IMR-90 (cell line): ENCODE results near the gene PLD5. TPM values are rescaled to one million over a fixed set of nuclear protein-coding genes. Genes with fewer than 3 reads are reported as not detected.

ENCODE experiments used
- ATAC-seq: fragments of 200-7000 bp; cut with Tn5 transposase; 2 replicates; pipeline ENCODE4 v1.9.1; 2020; ENCODE audit warnings: low read depth, mild to moderate bottlenecking, moderate library complexity
- BruUV-seq: library from RNA; stranded (reverse); fragments of 400-500 nt; replicated peaks from 2 replicates; lab custom pipeline; 2021; lab: Mats Ljungman, UMichigan
- CTCF ChIA-PET: fragments of 300-600 bp; formaldehyde crosslinking; extraction: SDS; loops from one replicate; lab custom pipeline; 2021; ENCODE audit warnings: antibody characterized with exemption; lab: Yijun Ruan, JAX
- POLR2A ChIA-PET: fragments of 300-600 bp; sonication (Branson Sonifier 250); formaldehyde crosslinking; loops from one replicate; lab custom pipeline; 2022; ENCODE audit warnings: antibody characterized with exemption; ENCODE audit not compliant: unreplicated experiment; lab: Charles Lee
- DNase-seq: peaks from one replicate; pipeline ENCODE4 v3.0.0; 2013
- H2AFZ ChIP-seq: replicated peaks from 2 replicates; pipeline ENCODE3; 2013; ENCODE audit warnings: low read length, mild to moderate bottlenecking; ENCODE audit not compliant: poor library complexity
- H2AK5ac ChIP-seq: 2 replicates; pipeline ENCODE4 v1.6.1; 2013; ENCODE audit warnings: low read depth, low read length, inconsistent platforms
- H2AK9ac ChIP-seq: replicated peaks from 2 replicates; pipeline ENCODE3; 2013; ENCODE audit warnings: mild to moderate bottlenecking, low read depth, low read length, moderate library complexity; ENCODE audit not compliant: poor library complexity
- H2BK120ac ChIP-seq: 2 replicates; pipeline ENCODE4 v1.6.1; 2013; ENCODE audit warnings: low read depth, low read length, inconsistent platforms
- H2BK15ac ChIP-seq: 3 replicates; pipeline ENCODE4 v1.6.1; 2013; ENCODE audit warnings: low read depth, low read length, inconsistent platforms
- H2BK20ac ChIP-seq: 2 replicates; pipeline ENCODE4 v1.6.1; 2013; ENCODE audit warnings: low read depth, mild to moderate bottlenecking, inconsistent platforms, low read length, moderate library complexity
- H2BK5ac ChIP-seq: 2 replicates; pipeline ENCODE4 v1.6.1; 2013; ENCODE audit warnings: mild to moderate bottlenecking, low read depth, low read length, inconsistent platforms; ENCODE audit not compliant: poor library complexity, severe bottlenecking
- H3K14ac ChIP-seq: replicated peaks from 2 replicates; pipeline ENCODE4 v1.6.1; 2013; ENCODE audit warnings: low read depth, low read length, inconsistent platforms
- H3K18ac ChIP-seq: 2 replicates; pipeline ENCODE4 v1.6.1; 2013; ENCODE audit warnings: low read depth, low read length, control low read depth
- H3K23ac ChIP-seq: 2 replicates; pipeline ENCODE4 v1.6.1; 2013; ENCODE audit warnings: low read depth, low read length, inconsistent platforms
- H3K27ac ChIP-seq: 2 replicates; pipeline ENCODE4 v1.5.1; 2013; ENCODE audit warnings: mild to moderate bottlenecking, control low read depth, low read length; ENCODE audit not compliant: insufficient read depth
- H3K27me3 ChIP-seq: 2 replicates; pipeline ENCODE4 v1.6.1; 2013; ENCODE audit warnings: low read length; ENCODE audit not compliant: control insufficient read depth, insufficient read depth
- H3K36me3 ChIP-seq: 2 replicates; pipeline ENCODE4 v1.6.1; 2013; ENCODE audit warnings: low read length, mixed read lengths; ENCODE audit not compliant: control insufficient read depth, insufficient read depth
- H3K4ac ChIP-seq: 2 replicates; pipeline ENCODE4 v1.6.1; 2013; ENCODE audit warnings: low read depth, low read length, inconsistent platforms
- H3K4me1 ChIP-seq: 2 replicates; pipeline ENCODE4 v1.6.1; 2013; ENCODE audit warnings: low read length, mixed read lengths; ENCODE audit not compliant: control insufficient read depth, insufficient read depth
- H3K4me2 ChIP-seq: 2 replicates; pipeline ENCODE4 v1.6.1; 2013; ENCODE audit warnings: low read depth, mild to moderate bottlenecking, control low read depth, low read length, moderate library complexity
- H3K4me3 ChIP-seq: 2 replicates; pipeline ENCODE4 v1.5.1; 2013; ENCODE audit warnings: low read depth, mild to moderate bottlenecking, control low read depth, low read length, moderate library complexity; ENCODE audit not compliant: insufficient read depth
- H3K56ac ChIP-seq: 2 replicates; pipeline ENCODE4 v1.6.1; 2013; ENCODE audit warnings: low read length, inconsistent platforms; ENCODE audit not compliant: insufficient read depth; ENCODE audit errors: extremely low read depth
- H3K79me1 ChIP-seq, 2 experiments: 2 replicates each; pipeline ENCODE4 v1.6.1; 2013; ENCODE audit warnings: low read length in 2 of 2, inconsistent platforms in 1 of 2, low read depth in 1 of 2
- H3K9ac ChIP-seq: 2 replicates; pipeline ENCODE4 v1.6.1; 2013; ENCODE audit warnings: low read depth, low read length, control low read depth
- H3K9me1 ChIP-seq: 2 replicates; pipeline ENCODE4 v1.6.1; 2013; ENCODE audit warnings: low read length, inconsistent platforms; ENCODE audit not compliant: insufficient read depth
- H3K9me3 ChIP-seq: 2 replicates; pipeline ENCODE4 v1.6.1; 2013; ENCODE audit warnings: low read length; ENCODE audit not compliant: control insufficient read depth, insufficient read depth
- H4K20me1 ChIP-seq: 2 replicates; pipeline ENCODE4 v1.6.1; 2013; ENCODE audit warnings: low read length, inconsistent platforms; ENCODE audit not compliant: insufficient read depth
- H4K5ac ChIP-seq: 2 replicates; pipeline ENCODE4 v1.6.1; 2013; ENCODE audit warnings: mild to moderate bottlenecking, low read depth, low read length, control low read depth
- H4K8ac ChIP-seq, 2 experiments: 2 replicates each; pipeline ENCODE4 v1.6.1; 2013; ENCODE audit warnings: low read depth in 2 of 2, low read length in 2 of 2, control low read depth in 1 of 2, inconsistent platforms in 1 of 2
- H4K91ac ChIP-seq: 2 replicates; pipeline ENCODE4 v1.6.1; 2013; ENCODE audit warnings: low read depth, low read length, inconsistent platforms; ENCODE audit not compliant: insufficient read depth
- BHLHE40 ChIP-seq: fragments of 150-350 bp; IDR thresholded peaks from 2 replicates; pipeline ENCODE4 v1.6.1; 2016; ENCODE audit warnings: mild to moderate bottlenecking, low read depth, low read length
- CEBPB ChIP-seq: IDR thresholded peaks from 2 replicates; pipeline ENCODE4 v1.6.1; 2012; ENCODE audit warnings: low read depth, low read length, improper control_type of control experiment
- CHD1 ChIP-seq: IDR thresholded peaks from 2 replicates; pipeline ENCODE4 v1.6.1; 2012; ENCODE audit warnings: low read depth, low read length, improper control_type of control experiment
- CTCF ChIP-seq: conservative IDR thresholded peaks from 2 replicates; pipeline ENCODE4 v1.5.1; 2012; ENCODE audit warnings: mild to moderate bottlenecking, low read depth, low read length, improper control_type of control experiment
- ELK1 ChIP-seq: fragments of 150-350 bp; IDR thresholded peaks from 2 replicates; pipeline ENCODE4 v1.6.1; 2016; ENCODE audit warnings: low read depth, mild to moderate bottlenecking, low read length, moderate library complexity, borderline replicate concordance
- FOS ChIP-seq: fragments of 150-350 bp; IDR thresholded peaks from 2 replicates; pipeline ENCODE4 v1.6.1; 2016; ENCODE audit warnings: low read depth, low read length
- MAFK ChIP-seq: IDR thresholded peaks from 2 replicates; pipeline ENCODE4 v1.6.1; 2012; ENCODE audit warnings: low read depth, low read length, improper control_type of control experiment
- MAZ ChIP-seq: IDR thresholded peaks from 2 replicates; pipeline ENCODE4 v1.6.1; 2012; ENCODE audit warnings: low read depth, mild to moderate bottlenecking, low read length, improper control_type of control experiment, moderate library complexity, borderline replicate concordance
- MXI1 ChIP-seq: IDR thresholded peaks from 2 replicates; pipeline ENCODE4 v1.6.1; 2012; ENCODE audit warnings: low read depth, mild to moderate bottlenecking, low read length, moderate library complexity, borderline replicate concordance
- NFE2L2 ChIP-seq: fragments of 150-350 bp; IDR thresholded peaks from 2 replicates; pipeline ENCODE4 v1.6.1; 2016; ENCODE audit warnings: low read depth, mild to moderate bottlenecking, low read length
- POLR2A ChIP-seq: IDR thresholded peaks from 2 replicates; pipeline ENCODE4 v1.6.1; 2012; ENCODE audit warnings: mild to moderate bottlenecking, low read depth, low read length
- RAD21 ChIP-seq: IDR thresholded peaks from 2 replicates; pipeline ENCODE4 v1.6.1; 2012; ENCODE audit warnings: low read length, improper control_type of control experiment
- RCOR1 ChIP-seq: IDR thresholded peaks from 2 replicates; pipeline ENCODE4 v1.6.1; 2012; ENCODE audit warnings: mild to moderate bottlenecking, low read length, improper control_type of control experiment; ENCODE audit not compliant: insufficient replicate concordance
- RFX5 ChIP-seq: IDR thresholded peaks from 2 replicates; pipeline ENCODE4 v1.8.0; 2012; ENCODE audit warnings: low read depth, mild to moderate bottlenecking, low read length, moderate library complexity
- SMC3 ChIP-seq: fragments of 150-350 bp; IDR thresholded peaks from 2 replicates; pipeline ENCODE4 v1.6.1; 2016; ENCODE audit warnings: low read depth, mild to moderate bottlenecking, antibody characterized with exemption, low read length, moderate library complexity
- USF2 ChIP-seq: fragments of 150-350 bp; IDR thresholded peaks from 2 replicates; pipeline ENCODE4 v1.6.1; 2017; ENCODE audit warnings: mild to moderate bottlenecking, antibody characterized with exemption, low read length, low read depth
- WGBS, 2 experiments: methylation state at CpG; one replicate each; pipeline versions ENCODE4 v1.1.5 to v1.1.7; 2013; ENCODE audit warnings: missing lambda C conversion rate in 2 of 2; ENCODE audit not compliant: insufficient read length in 1 of 2; ENCODE audit errors: extremely low coverage in 2 of 2; 5-methylcytosine and 5-hydroxymethylcytosine counted together
- dilution Hi-C: fragments of 300-500 bp; cut with HindIII; formaldehyde crosslinking; loops from one replicate; pipeline ENCODE4 v1.14.3; 2018; ENCODE audit warnings: low sequenced_read_pairs; ENCODE audit not compliant: unreplicated experiment
- in situ Hi-C: fragments of 300-500 bp; cut with MboI; formaldehyde crosslinking; loops from 3 replicates; pipeline ENCODE4 v1.14.3; 2019; ENCODE audit warnings: low sequenced_read_pairs, inconsistent platforms, mixed read lengths
- intact Hi-C: fragments of 100-400 bp; cut with micrococcal nuclease; formaldehyde crosslinking; loops from 2 replicates; pipeline ENCODE4 v1.10.0; 2022
- polyA plus RNA-seq, 3 experiments: library from polyadenylated mRNA; depleted of rRNA; stranded (reverse); fragments of >200 nt; gene quantifications; 2 replicates each; pipeline ENCODE4 v1.2.3, GENCODE V29; 2012; ENCODE audit warnings: low replicate concordance in 1 of 3
- total RNA-seq: library from RNA; depleted of rRNA; stranded (reverse); fragments of >200 nt; gene quantifications from 2 replicates; pipeline ENCODE4 v1.2.3, GENCODE V29; 2012

The PLD5 gene
- total and polyA plus RNA-seq, 2 of the 4 experiments (the other 2 are of a cell fraction): not detected

GRCh38 chr1:242139442-242139841 is 385.1 kb downstream of the PLD5 start:
- Histone ChIP-seq H2BK120ac (no peak overlapping the region), H4K5ac (no peak overlapping the region), H2AFZ (no peak overlapping the region), H2AK5ac (no peak overlapping the region), H3K4me3 (no peak overlapping the region), H3K9me3 (peaks cover 25% of the 10 kb centered on the region), H2BK15ac (no peak overlapping the region), H3K9me1 (no peaks in the 10 kb centered on the region), H3K9ac (no peak overlapping the region), H3K56ac (no peak overlapping the region), H3K27ac (no peak overlapping the region), H3K14ac (no peak overlapping the region), H2BK5ac (no peak overlapping the region), H3K27me3 (no peaks in the 10 kb centered on the region), H3K36me3 (no peaks in the 10 kb centered on the region), H4K8ac (no peak overlapping the region), H3K79me1 (no peaks in the 10 kb centered on the region), H3K4ac (no peak overlapping the region), H3K18ac (no peak overlapping the region), H3K23ac (no peak overlapping the region), H4K91ac (no peak overlapping the region), H2BK20ac (no peak overlapping the region), H2AK9ac (no peak overlapping the region), H3K4me1 (no peaks in the 10 kb centered on the region), H3K4me2 (no peak overlapping the region), H4K20me1 (no peaks in the 10 kb centered on the region)
- in situ Hi-C loops: no loop called here
- TF ChIP-seq CHD1 (no peak), RFX5 (no peak), POLR2A (no peak), RAD21 (no peak), SMC3 (no peak), NFE2L2 (no peak), ELK1 (no peak), RCOR1 (no peak), MAZ (no peak), MXI1 (no peak), BHLHE40 (no peak), CEBPB (no peak), USF2 (no peak), CTCF (no peak), FOS (no peak), MAFK (no peak)
- ATAC-seq (no peak), DNase-seq (no peak)
- intact Hi-C loops: no loop called here
- no TSS peak for BruUV-seq
- ChIA-PET CTCF (no interaction called here), POLR2A (no interaction called here)
- dilution Hi-C loops: no loop called here
- WGBS, 2 experiments: no CpG with 5 or more reads among the region's 6 CpGs
